NCI-H187 treated with DMSO at 0.1 percent for 48 hours (cell line): ENCODE data around the gene SHQ1.
A peak's percentile ranks its signal among the peaks of the same experiment; 100 is the strongest.

ENCODE experiments used
- DNase-seq: peaks from one replicate; lab custom pipeline; 2025; lab: John Stamatoyannopoulos, UW

Gene SHQ1

DNA sequence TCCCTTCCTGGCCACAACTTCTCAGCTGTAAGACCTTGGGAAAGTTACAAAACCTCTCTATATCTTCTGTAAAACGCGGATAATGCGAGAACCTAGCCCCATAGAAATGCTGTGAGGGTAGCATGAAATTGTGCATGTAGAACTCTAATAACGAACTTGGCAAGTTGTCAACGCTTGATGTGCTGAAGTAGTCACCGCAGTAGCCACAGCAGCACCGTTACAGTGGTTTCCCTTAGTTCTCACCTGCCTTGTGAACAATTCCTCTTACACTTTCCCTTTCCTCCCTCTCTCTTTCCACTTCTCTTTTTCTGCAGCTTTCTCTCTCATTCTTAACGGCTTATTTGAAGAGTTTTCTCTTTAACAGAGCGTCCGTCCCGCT is 447 bp upstream of the SHQ1 start:
- no peak for DNase-seq

DNA sequence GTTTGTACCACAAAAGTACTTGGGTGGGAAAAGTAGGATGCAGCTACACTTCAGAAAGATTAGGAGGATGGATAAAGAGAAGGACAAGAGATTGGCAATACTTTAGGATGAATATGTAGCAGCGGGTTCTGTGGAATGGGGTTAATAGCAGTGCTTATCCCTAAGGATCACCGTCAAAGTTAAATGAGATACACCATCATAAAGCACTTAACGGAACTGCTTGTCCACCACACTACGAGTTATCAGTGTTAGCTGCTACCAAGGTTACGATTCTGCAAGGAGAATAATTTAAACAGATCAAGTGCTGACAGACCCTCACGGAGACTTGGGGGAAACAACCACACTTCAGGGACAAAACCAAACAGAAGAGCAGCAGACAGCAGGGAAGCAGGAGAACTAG is 963 bp downstream of the SHQ1 start:
- DNase-seq = no peak

DNA sequence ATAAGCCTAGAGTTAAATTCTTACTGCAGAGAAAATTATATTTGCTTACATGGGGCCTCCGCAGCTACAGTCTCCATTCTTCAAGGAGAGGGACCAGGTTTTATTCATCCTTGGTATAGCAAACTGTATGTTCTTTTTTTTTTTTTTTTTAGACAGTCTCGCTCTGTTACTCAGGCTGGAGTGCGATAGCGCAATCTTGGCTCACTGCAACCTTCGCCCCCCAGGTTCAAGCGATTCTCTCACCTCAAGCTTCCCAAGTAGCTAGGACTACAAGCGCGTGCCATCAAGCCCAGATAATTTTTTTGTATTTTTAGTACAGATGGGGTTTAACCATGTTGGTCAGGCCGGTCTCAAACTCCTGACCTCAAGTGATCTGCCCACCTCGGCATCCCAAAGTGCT is 2.1 kb downstream of the SHQ1 start:
- DNase-seq = no peak

DNA sequence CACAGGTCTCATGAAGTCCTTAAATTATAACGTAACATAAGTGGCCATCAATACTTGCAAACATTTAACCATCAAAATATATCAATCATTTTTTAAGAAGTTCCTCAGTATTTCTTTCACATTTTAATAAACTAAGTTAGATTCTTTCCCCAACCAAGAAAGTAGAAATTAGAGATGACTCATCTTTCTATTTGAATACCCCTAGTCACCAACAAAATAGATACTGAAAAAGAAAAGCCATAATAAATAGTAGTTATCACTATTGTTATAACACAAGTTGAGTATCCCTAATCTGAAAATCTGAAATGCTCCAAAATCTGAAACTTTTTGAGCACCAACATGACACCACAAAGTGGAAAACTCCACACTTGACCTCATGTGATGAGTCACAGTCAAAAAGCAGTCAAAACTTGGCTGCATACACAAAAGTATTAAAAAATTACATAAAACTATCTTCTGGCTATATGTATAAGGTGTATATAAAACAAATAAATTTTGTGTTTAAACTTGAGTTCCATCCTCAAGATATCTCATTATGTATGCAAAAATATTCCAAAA is 3.7 kb downstream of the SHQ1 start:
- DNase-seq = no peak

DNA sequence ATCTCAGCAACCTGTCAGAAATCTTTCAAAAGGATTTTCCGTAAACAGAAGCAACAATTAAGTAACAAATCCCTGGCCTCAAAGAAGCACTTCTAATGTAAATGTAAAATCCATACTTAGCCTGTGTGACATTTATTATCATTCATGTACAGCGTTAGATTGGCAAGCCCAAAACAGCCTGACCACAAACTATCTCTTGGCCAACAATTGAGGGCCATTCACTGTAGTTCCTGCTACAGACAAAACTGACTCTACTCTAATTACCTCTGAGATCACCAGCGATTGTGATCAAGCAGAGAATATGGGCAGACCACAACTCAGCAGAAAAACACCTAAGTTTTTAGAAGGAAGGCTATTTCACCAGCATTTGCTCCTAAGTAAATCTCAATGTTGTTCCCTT is 9.2 kb downstream of the SHQ1 start:
- DNase-seq = peak; percentile 0

DNA sequence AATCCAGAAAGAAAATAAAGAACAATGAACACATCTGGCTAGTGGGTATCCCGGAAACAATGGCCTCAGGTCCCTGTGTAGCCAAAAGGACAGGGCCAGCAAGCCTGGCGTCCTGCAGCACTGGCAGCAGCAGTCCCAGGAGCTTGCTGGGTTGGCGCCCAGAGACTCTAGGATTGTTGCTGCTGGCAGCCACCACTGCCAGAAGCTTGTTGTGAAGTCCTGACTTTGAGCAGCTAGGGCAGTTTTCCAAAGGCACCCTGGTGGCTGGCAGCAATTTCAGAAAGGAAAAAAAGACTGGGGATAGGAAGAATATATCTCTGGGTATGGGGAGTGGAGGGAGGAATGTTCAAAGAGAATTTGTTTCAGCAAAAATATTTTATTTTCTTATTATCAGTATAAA is 11.3 kb downstream of the SHQ1 start:
- DNase-seq = no peak

DNA sequence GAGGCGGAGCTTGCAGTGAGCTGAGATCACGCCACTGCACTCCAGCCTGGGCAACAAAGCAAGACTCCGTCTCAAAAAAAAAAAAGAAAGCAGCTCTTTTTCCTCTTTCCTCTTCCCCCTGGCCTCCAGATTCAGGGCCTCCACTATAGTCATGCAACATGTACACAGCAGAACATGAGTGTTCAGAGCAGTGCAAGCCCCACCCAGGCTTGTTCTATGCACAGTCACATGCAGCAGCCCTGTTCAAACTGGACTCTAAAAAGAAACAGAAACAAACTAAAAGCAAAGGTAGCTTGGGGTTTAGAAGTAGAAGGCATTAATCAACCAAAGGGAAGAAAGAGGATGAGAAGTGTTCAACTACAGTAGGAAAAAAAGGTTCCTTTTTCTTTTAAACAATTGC is 11.8 kb downstream of the SHQ1 start:
- no peak for DNase-seq

DNA sequence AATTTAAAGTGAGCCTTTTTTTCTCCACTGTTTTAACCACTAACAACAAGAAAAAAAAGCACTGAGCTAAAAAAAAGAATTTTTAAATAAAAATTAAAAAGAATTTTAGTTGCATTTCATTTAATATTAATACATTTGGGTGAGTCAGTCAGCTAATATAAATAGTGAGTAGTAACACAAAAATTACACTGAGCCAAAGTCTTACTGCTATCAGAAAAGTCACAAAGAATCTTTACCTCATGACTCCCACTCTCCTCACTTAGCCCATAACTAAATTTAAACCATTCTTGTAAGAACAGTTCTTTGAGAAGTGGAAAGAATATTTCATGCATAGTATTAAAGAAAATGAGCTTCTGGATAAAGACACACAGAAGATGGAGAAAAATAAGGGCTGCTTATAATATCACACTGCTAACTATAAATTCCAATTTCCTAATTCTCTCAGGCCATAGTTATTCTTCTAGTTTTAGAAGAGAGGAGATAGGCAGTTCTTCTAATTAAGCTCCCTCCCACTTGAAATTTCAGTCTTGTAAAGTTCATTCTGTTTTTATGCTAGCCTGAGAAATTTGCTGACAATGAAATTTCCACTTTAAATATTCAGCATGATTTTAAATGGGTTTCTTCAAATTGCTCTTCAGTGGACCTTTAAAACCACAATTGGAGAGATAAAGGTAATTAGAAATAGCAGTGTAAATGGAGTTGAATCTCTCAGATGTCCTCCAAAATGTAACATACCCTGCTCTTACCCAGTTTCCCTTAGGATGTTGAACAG is 17.6 kb downstream of the SHQ1 start:
- no peak for DNase-seq

DNA sequence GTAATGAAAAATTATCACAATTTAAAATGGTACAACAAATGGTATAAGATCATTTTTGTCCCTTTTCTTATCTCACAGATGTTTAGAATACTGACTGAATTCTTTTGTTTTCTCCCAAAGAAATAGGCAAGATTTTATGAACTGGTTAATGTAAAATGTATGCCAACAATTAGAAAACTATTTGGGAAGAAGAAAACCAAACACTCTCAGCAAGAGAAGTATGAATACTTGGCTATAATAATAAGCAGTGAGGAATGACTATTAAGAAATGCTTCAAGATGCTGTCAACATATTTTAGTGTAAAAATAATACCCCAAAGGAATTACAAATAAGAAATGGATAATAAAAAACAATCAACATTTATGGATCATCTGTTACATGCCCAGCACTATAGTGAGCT is 18.5 kb downstream of the SHQ1 start:
- no peak for DNase-seq

DNA sequence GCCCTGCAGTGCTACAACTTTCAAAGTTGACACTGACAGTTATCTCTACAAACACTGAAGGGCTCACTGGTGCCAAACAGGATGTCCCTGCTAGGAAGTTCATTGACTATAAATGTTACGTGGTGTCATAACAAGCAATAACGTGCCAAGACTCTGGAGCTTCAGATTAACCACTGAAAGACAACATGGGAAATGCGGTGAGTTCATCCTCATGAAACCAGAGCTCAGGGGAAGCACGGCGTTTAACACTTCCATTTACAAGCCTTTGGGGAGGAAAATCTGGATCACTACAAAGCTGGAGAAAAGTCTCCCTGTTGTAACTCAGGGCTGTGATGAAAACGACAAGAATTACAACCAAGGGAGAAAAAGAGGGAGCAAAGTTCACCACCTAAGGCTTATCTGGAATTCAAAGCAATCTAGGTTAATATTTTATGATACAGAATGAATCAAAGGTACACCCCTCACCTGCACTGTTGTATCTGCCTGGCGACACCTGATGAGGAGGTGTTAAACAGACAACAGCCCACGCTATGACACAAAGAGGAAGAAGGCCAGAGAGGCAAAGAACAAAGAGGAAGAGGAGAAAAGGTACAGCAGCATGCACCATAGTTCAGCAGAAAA is 27.0 kb downstream of the SHQ1 start:
- no peak for DNase-seq

DNA sequence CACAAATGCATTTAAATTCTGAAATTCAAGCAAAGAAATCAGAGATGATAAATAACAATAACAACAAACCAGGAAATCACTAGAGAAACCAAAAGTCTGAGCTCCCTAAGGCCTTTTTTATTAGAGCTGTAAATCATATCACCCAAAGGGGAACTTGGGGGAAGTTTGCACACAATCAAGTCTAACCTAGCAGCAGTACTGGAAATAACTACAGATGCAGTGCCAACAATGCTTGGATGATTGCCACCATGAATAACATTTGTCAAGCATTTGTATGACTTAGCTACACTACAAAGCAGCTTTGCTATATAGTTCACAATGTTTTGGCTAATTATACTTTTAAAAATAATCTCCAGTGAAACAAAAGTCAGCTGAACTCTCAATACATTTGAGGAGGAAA is 27.8 kb downstream of the SHQ1 start:
- no peak for DNase-seq

DNA sequence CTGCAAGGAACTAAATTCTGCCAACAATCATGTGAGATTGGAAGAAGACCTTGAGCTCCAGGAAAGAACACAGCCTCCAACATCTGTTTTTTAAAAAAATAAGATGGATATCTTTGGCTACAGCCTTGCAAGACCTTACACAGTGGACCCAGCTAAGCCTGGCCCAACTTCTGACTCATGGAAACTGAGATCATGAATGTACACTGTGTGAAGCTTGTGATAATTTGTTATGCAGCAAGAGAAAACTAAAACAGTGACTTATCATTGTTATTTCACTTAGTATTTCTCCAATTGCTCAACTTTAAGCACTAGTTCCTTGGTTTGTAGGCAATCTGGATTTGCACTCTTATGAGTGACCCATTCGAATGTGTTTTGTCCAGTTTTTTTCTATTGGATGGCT is 29.3 kb downstream of the SHQ1 start:
- DNase-seq = no peak

DNA sequence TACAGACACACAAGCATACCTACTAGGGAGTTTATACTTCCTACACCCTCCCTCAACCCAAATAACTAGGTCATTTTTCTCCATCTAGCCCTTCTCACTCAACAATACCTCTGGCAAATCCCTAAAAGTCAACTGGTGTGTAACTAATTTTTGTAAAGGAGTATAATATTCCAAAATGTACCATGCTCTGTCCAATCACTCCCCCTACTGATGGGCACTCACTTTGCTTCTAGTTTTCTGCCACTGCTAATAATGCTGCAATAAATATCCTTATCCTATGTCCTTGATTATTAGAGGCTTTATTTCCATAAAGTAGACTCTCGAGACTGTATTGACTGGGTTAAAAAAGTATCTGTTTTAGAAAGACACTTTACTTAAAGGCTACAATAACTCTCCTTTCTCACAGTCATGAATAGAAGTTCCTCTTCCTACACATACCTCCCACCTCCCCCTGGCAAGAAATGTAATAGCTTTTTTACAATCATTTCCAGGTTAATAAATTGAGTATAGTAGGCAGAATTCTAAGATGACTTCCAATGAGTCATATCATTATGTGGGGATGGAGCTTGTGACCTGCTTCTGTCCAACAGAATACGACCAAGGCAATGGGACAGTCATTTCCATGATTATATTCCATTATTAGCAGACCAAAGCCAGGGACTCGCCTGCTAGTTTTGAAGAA is 30.0 kb downstream of the SHQ1 start:
- DNase-seq = no peak

DNA sequence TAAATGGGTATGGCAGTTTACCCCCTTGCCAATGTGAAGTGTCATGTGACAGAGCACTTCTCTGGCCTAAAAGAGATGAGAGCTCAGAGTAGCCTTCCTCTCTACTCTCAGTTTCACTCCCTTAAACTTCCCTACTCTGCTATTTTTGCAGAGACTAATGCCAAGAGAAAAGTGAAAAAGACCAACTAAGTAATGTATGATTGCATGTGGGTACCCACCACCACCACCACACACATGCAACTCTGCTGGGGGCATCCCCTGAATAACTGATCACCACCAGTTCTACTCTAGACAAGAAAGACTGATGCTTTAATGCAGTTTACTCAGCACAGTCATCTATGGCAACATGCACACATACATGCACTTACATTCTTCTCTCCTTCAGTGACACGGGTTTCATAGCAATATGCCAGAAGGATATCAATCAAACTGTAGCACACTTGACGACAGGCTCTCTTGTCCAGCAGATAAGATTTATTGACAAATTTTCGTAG is 31.3 kb downstream of the SHQ1 start:
- peak; percentile 19 for DNase-seq

DNA sequence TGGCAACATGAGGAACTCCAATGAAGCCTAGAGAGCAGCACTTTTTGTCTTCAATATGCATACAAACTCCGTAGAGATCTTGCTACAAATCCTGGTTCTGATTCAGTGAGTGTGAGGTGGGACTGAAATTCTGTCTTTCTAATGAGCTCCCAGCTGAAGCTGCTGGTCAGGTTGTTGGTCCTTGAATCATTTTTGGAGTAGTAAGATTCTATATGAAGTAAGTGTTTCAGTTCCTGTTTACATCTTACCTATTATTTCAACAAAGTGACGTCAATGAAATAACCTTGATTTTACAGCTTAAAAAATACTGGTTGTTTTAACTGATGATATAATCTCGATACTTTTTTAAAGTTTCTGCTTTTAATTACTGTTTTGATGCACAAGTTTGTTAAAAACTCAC is 33.9 kb downstream of the SHQ1 start:
- no peak for DNase-seq

DNA sequence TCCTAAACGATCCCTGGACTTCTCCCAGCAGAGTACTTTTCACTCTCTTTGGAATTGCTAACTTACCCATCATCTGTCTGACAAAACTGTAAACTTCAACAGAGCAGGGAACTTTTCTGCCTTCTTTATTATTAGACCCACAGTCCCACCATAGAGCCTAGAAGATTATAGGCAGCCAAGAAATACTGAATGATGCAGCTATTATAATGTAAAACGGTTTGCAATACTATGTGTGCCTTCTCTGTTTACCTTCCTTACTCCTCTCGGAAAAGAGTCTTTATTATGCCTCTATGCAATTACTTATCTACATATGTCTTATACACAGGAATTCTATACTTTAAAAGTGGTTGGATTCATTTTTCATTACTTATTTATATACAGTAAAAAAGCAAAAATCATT is 36.0 kb downstream of the SHQ1 start:
- DNase-seq = no peak

DNA sequence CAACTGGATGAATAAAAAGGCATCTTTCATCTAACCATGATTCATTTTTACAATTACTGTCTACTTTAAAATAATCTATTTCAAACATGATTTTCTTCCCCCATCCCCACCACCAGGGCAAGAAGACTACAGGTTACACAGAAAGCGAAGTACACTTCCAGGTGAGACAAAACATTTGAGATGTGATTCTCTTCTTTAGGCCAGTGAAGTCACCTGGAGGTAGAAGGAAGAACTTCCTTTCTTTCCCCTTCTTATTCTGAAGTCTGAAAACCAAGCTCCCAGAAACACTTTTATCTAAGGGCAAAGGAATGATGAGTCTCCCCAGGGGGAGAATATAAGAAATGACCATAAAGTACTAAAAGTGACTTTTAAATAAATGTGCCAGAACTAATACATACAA is 36.7 kb downstream of the SHQ1 start:
- DNase-seq = no peak

DNA sequence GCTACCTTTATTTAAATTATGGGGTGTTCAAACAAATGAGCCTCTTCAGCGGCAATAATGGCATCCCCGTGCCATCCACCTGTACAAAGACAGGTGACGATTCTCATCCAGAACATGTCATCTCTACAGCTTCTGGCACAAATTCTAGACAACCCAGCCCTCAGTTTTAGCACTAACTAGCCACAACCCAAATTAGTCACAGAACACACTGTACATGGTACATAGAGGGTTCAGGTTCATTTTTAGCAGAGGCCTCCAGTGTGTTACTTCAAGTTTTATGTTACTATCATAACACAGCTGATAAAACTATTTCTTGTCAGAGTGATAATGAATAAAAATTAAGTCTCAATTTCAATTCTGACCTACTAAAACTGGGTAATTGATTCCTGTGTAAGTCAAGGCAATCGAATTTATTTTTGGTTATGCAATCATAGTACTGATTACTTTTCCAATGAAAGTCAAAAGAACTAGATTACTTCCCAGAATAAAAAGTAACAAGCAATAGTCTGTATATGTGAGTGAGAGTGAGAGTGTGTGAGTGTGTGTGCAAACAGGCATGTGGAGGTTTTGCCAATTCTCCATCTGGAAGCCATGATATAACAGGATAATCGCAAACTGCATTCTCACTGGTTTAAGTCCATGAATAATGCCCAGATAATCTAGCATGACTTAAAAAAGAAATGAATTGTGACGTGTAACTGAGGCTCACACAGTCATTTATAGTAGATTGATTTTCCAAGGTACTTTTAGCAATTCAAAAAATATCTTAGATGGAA is 37.4 kb downstream of the SHQ1 start:
- DNase-seq = no peak

DNA sequence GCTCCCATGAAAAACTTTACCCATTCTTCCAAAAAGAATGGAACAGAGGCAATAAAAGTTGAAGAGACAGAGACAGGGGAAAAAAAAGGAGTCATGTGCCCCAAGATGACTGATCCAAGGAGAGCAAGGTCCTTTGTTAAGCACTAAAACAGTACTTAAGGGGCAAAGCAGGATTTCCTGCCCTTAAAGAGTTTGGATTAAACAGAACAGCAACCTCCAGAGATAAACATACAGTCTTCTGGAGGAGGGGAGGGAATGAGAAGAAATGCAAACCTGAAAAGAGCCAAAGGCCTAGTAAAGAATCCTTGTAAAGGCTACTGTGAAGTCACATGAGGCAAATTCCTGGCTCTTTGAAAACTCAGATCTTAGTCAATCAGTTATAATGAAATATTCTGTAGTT is 38.2 kb downstream of the SHQ1 start:
- DNase-seq = no peak

DNA sequence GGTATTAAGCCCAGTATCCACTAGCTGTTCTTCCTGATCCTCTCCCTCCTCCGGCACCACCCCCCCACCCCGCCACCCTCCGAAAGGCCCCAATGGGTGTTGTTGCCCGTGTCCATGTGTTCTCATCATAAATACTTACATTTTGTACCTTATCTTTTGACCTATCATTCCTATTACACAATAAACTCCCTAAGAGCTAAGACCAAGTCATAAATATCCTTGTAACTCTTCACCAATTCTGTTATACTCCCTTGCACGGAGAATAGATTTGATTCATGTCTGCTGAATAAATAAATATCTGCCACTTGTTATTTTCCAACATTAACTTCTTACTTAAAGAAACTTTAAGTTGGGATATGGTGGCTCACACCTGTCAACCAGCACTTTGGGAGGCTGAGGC is 43.9 kb downstream of the SHQ1 start:
- DNase-seq = no peak

DNA sequence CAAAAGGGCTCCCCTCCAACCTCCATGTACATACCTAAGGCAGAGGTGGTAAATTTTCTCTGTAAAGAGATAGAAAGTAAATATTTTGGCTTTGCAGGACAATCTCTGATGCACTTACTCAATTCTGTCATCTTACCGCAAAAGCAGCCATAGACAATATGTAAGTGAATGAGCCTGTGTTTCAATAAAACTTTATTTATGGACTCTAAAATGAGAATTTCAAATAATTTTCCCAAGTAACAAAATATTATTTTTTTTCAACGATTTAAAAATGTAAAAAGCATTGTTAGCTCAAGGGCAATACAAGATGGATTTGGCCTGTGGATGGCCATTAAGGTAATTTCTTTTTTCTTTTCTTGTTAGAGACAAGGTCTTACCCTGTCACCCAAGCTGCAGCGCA is 44.7 kb downstream of the SHQ1 start:
- DNase-seq = no peak

DNA sequence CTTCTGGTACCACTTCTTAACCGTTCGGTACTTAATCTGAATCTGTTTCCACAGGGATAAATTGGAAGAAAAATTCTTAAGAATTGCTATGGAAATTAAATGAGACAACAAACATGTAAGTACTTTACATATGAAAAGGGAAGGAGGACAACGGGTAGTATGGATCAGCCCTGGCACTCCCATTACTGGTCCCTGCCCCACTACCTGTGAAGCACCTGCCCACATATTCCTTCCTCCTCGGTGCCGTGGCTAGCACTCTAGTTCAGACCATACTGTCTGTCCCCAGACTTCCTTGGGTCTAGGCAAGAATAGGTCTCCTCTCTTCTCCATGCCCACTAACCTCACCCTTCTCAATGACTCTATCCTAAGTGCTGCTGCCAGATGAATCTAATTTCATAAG is 46.2 kb downstream of the SHQ1 start:
- no peak for DNase-seq
